SH-SY5Y (cell line): ENCODE measurements around the gene SNX11.

ENCODE experiments used
- GATA2 ChIP-seq: IDR thresholded peaks from 2 replicates; pipeline ENCODE4 v1.6.1; 2011; ENCODE audit warnings: mild to moderate bottlenecking, low read depth, low read length
- GATA3 ChIP-seq: IDR thresholded peaks from 2 replicates; pipeline ENCODE4 v1.6.1; 2011; ENCODE audit warnings: low read depth, mild to moderate bottlenecking, low read length, moderate library complexity

GRCh38 chr17:48100591-48101011 lies 7.0 kb upstream of the SNX11 start:
- TF ChIP-seq GATA3 (no peak), GATA2 (no peak)
